SK-MEL-5 (cell line): Measurements from ENCODE around the gene SBF1. TPM values are rescaled to one million over a fixed set of nuclear protein-coding genes. Genes with fewer than 3 reads are reported as not detected.

ENCODE experiments used
- DNase-seq: peaks from one replicate; pipeline ENCODE4 v3.0.0-alpha.2; 2016; ENCODE audit warnings: low read depth, low spot score
- in situ Hi-C: cut with HindIII; loops from 2 replicates; pipeline ENCODE4 v1.10.0; 2016; ENCODE audit warnings: low sequenced_read_pairs, high pct_unique_total_duplicates, low pct_unique_long_range_greater_than_20kb
- total RNA-seq: library from RNA; depleted of rRNA; stranded (reverse); fragments of >200 nt; shearing (Covaris generic); gene quantifications from 2 replicates; pipeline ENCODE4 v1.2.3, GENCODE V29; 2014

SBF1 gene
- total RNA-seq, 1 experiment from 2014 or later, result 65.3 TPM

- no peak for DNase-seq
- in situ Hi-C loops, result no loop called here
Observed at GRCh38 chr22:50476868-50477267, 2.0 kb upstream of the SBF1 start.

GRCh38 chr22:50475652-50476002 is 792 bp upstream of the SBF1 start:
- in situ Hi-C loops, result no loop called here

GRCh38 chr22:50473855-50474671 is 772 bp downstream of the SBF1 start:
- DNase-seq, result no peak
- in situ Hi-C loops, result no loop called here

More at GRCh38 chr22:50475652-50476002, 792 bp upstream of the SBF1 start:
- DNase-seq, result no peak

GRCh38 chr22:50473088-50473487 is 1.7 kb downstream of the SBF1 start:
- DNase-seq, result peak; percentile 60
- in situ Hi-C loops, result no loop called here

GRCh38 chr22:50471962-50472361 is 2.9 kb downstream of the SBF1 start:
- in situ Hi-C loops, result no loop called here
- no peak for DNase-seq

GRCh38 chr22:50471197-50471847 is 3.5 kb downstream of the SBF1 start:
- in situ Hi-C loops, result no loop called here
- no peak for DNase-seq

- in situ Hi-C loops, result no loop called here
- no peak for DNase-seq
Observed at GRCh38 chr22:50470491-50470890, 4.3 kb downstream of the SBF1 start.

- DNase-seq, result no peak
- in situ Hi-C loops, result no loop called here
Observed at GRCh38 chr22:50469377-50470305, 5.2 kb downstream of the SBF1 start.

- in situ Hi-C loops, result no loop called here
- no peak for DNase-seq
Observed at GRCh38 chr22:50468626-50469025, 6.2 kb downstream of the SBF1 start.

GRCh38 chr22:50467773-50468440 is 6.9 kb downstream of the SBF1 start:
- in situ Hi-C loops, result no loop called here
- DNase-seq, result no peak

- in situ Hi-C loops, result no loop called here
- DNase-seq, result no peak
Observed at GRCh38 chr22:50467341-50467740, 7.5 kb downstream of the SBF1 start.

GRCh38 chr22:50465066-50465930 is 9.5 kb downstream of the SBF1 start:
- in situ Hi-C loops, result no loop called here
- DNase-seq, result no peak

- in situ Hi-C loops, result no loop called here
- no peak for DNase-seq
Observed at GRCh38 chr22:50464451-50464850, 10.4 kb downstream of the SBF1 start.

- DNase-seq, result no peak
- in situ Hi-C loops, result no loop called here
Observed at GRCh38 chr22:50463188-50463900, 11.5 kb downstream of the SBF1 start.

GRCh38 chr22:50461979-50462540 is 12.8 kb downstream of the SBF1 start:
- no peak for DNase-seq
- in situ Hi-C loops, result no loop called here

- in situ Hi-C loops, result no loop called here
- DNase-seq, result no peak
Observed at GRCh38 chr22:50461536-50461935, 13.3 kb downstream of the SBF1 start.
